Gastroesophageal sphincter (tissue), 4 donors: ENCODE measurements around the gene CATSPER4. TPM values are rescaled to one million over a fixed set of nuclear protein-coding genes. Genes with fewer than 3 reads are reported as not detected.

Experiments
- ATAC-seq: fragments of 150-250 bp; one replicate; pipeline ENCODE4 v1.9.1; 2016; ENCODE audit warnings: mild to moderate bottlenecking, moderate library complexity
- H3K27ac ChIP-seq, 4 donors: fragments of 200-600 bp; sonication (generic) in 3 of 4; 1 replicate in 3 of 4; 2 replicates in 1 of 4; pipeline ENCODE4 v1.5.1; 2016 to 2019
- H3K27me3 ChIP-seq: fragments of 200-600 bp; sonication (generic); one replicate; pipeline ENCODE4 v1.5.1; 2019
- H3K36me3 ChIP-seq, 2 donors: fragments of 200-600 bp; sonication (generic); one replicate each; pipeline ENCODE4 v1.5.1; 2019; ENCODE audit warnings: control low read depth in 1 of 2
- H3K4me1 ChIP-seq, 3 donors: fragments of 200-600 bp; sonication (generic); 1 replicate in 2 of 3; 2 replicates in 1 of 3; pipeline ENCODE4 v1.5.1; 2016 to 2019; ENCODE audit warnings: control low read depth in 2 of 3
- H3K4me3 ChIP-seq, 2 donors: fragments of 200-600 bp; sonication (generic); one replicate each; pipeline ENCODE4 v1.5.1; 2019; ENCODE audit warnings: mild to moderate bottlenecking in 1 of 2, moderate library complexity in 1 of 2
- H3K9me3 ChIP-seq, 3 donors: fragments of 200-600 bp; sonication (generic); one replicate each; pipeline ENCODE4 v1.5.1; 2017 to 2019; ENCODE audit warnings: control low read depth in 2 of 3
- EP300 ChIP-seq: sonication (generic); formaldehyde crosslinking; IDR thresholded peaks from one replicate; pipeline ENCODE4 v1.6.1; 2017; ENCODE audit warnings: antibody characterized with exemption, mild to moderate bottlenecking
- POLR2A ChIP-seq, 2 donors: fragments of 450-650 bp; IDR thresholded peaks; one replicate each; pipeline ENCODE4 v1.6.1; 2017; ENCODE audit warnings: antibody characterized with exemption in 2 of 2, mild to moderate bottlenecking in 2 of 2, moderate library complexity in 1 of 2
- POLR2AphosphoS5 ChIP-seq: sonication (generic); formaldehyde crosslinking; IDR thresholded peaks from one replicate; pipeline ENCODE4 v1.6.1; 2017; ENCODE audit warnings: antibody characterized with exemption
- WGBS, 2 donors: methylation state at CpG; one replicate each; pipeline ENCODE4 v1.1.5; 2018; ENCODE audit warnings: low coverage in 1 of 2; 5-methylcytosine and 5-hydroxymethylcytosine counted together
- total RNA-seq, 4 donors: library from RNA; depleted of rRNA; stranded (reverse); fragments of >200 nt; gene quantifications; one replicate each; pipeline ENCODE4 v1.1.0, GENCODE V29; 2016
- TF ChIP-seq, protein P1 (sequence below), 4 experiments: fragments of 200-600 bp in 2 of 4; fragments of 450-650 bp in 2 of 4; sonication (generic) in 1 of 4; IDR thresholded peaks; one replicate each; pipeline ENCODE4 v1.5.1; 2017 to 2019; ENCODE audit warnings: antibody characterized with exemption in 4 of 4, mild to moderate bottlenecking in 2 of 4, moderate library complexity in 2 of 4

The CATSPER4 gene
- total RNA-seq, 4 donors from 2014 or later = not detected

DNA sequence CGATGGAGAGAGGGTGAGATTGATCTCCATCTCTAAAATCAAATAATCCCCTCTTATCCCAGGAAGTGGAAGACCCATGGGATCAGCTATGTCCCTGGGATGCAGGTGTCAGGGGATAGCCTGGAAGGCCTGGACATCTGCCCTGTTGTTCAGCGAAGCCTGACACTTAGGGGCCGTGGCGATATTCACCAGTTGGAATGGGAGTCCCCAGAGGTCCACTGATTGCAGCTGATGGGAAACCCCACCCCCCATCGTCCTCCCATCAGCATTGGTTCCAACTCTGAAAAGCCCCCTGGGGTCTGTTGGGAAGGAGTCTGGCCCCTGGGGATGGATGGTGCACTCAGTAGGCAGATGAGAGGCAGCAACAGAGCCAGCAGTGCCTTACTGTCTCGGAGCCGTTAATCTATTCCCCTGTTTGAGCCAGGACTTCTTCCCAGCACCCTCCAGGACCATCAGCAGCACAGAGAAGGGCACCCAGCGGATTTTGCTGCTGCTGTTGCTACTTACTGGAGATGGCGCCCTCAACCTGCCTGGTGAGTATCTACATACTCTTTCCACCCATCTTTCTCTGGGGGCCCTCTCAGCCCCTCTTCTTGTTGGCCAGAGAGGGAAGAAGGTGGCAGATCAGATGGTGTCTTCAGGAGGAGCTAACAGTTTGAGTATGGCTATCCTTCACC lies 13.4 kb downstream of the CATSPER4 start:
- 67 to 80% methylated on average over 4 to 6 of the region's 9 CpGs for WGBS, 2 donors
- Histone ChIP-seq H3K27ac (no peak overlapping the region), H3K9me3 (no peaks in the 10 kb centered on the region), H3K4me3 (no peak overlapping the region), H3K36me3 (no peaks in the 10 kb centered on the region), H3K27me3 (peaks cover 31% of the 10 kb centered on the region), H3K4me1 (peaks cover 0 to 9% (median 0%) of the 10 kb centered on the region in 3 donors)
- TF ChIP-seq, protein P1, sequence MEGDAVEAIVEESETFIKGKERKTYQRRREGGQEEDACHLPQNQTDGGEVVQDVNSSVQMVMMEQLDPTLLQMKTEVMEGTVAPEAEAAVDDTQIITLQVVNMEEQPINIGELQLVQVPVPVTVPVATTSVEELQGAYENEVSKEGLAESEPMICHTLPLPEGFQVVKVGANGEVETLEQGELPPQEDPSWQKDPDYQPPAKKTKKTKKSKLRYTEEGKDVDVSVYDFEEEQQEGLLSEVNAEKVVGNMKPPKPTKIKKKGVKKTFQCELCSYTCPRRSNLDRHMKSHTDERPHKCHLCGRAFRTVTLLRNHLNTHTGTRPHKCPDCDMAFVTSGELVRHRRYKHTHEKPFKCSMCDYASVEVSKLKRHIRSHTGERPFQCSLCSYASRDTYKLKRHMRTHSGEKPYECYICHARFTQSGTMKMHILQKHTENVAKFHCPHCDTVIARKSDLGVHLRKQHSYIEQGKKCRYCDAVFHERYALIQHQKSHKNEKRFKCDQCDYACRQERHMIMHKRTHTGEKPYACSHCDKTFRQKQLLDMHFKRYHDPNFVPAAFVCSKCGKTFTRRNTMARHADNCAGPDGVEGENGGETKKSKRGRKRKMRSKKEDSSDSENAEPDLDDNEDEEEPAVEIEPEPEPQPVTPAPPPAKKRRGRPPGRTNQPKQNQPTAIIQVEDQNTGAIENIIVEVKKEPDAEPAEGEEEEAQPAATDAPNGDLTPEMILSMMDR (IDR thresholded peaks at IDR 0.05) = no peak
- TF ChIP-seq POLR2AphosphoS5 (no peak), POLR2A (IDR thresholded peaks at IDR 0.05) (no peak), EP300 (no peak)
- no peak for ATAC-seq

DNA sequence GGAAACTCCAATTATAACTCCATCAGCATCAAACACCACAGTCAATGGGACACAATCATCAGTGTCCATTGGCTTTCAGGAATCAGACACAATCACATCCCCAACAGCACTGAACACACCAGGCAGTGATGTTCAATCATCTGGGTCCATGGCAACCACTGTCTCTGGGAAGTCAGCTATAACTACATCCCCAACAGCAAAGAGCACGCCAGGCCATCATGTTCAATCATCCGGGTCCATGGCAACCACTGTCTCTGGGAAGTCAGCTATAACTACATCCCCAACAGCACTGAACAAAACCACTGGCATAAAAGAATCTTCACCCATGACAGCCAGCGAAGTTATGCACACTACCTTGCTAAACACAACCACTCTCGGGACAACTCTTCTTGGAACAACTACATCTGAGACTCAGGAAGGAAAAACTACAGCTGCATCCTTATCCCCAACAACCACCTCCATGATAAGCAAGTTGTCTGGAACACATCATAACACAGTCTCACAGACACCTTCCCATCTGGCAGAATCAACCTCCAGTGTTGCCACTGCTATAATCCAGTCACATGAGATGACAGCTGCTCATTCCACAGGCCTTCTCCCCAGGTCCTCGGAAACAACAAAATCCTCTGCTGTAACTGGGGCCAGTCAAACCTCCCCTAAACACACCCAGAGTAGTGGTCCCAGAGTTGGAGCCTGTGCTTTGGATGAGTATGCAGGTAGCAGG lies 19.9 kb downstream of the CATSPER4 start:
- TF ChIP-seq, protein P1 (IDR thresholded peaks at IDR 0.05) = no peak
- TF ChIP-seq POLR2AphosphoS5 = no peak
- TF ChIP-seq EP300 = no peak
- TF ChIP-seq POLR2A (IDR thresholded peaks at IDR 0.05) = no peak
- no peak overlapping the region for H3K4me3 ChIP-seq

DNA sequence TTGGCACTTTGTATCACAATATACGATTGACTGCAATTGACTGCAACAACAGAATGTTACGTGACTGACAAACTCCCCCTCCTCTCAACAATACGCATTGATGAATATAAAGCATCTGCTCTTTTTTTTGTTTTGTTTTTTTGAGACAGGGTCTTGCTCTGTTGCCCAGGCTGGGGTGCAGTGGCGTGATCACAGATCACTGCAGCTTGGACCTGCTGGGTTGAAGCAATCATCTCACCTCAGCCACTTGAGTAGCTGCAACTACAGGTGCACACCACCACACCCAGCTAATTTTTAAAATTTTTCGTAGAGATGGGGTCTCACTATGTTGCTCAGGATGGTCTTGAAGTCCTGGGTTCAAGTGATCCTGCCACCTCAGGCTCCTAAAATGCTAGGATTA lies 22.3 kb downstream of the CATSPER4 start:
- no peak for TF ChIP-seq POLR2AphosphoS5
- TF ChIP-seq EP300 = no peak
- TF ChIP-seq, protein P1 (IDR thresholded peaks at IDR 0.05) = no peak
- no peak for TF ChIP-seq POLR2A (IDR thresholded peaks at IDR 0.05)
- Histone ChIP-seq H3K4me1 (no peaks in the 10 kb centered on the region), H3K27ac (no peak overlapping the region), H3K36me3 (no peaks in the 10 kb centered on the region), H3K27me3 (no peaks in the 10 kb centered on the region), H3K4me3 (no peak overlapping the region), H3K9me3 (no peaks in the 10 kb centered on the region)
- WGBS, 2 donors = 69 to 94% methylated on average over 3 to 5 of the region's 5 CpGs
- ATAC-seq = no peak

More for the DNA sequence above, 19.9 kb downstream of the CATSPER4 start:
- 59 to 75% methylated on average over 1 to 3 of the region's 5 CpGs for WGBS, 2 donors
- H3K9me3 ChIP-seq = no peaks in the 10 kb centered on the region
- no peaks in the 10 kb centered on the region for H3K4me1 ChIP-seq
- no peak overlapping the region for H3K27ac ChIP-seq
- no peaks in the 10 kb centered on the region for H3K27me3 ChIP-seq
- ATAC-seq = no peak
- no peaks in the 10 kb centered on the region for H3K36me3 ChIP-seq

DNA sequence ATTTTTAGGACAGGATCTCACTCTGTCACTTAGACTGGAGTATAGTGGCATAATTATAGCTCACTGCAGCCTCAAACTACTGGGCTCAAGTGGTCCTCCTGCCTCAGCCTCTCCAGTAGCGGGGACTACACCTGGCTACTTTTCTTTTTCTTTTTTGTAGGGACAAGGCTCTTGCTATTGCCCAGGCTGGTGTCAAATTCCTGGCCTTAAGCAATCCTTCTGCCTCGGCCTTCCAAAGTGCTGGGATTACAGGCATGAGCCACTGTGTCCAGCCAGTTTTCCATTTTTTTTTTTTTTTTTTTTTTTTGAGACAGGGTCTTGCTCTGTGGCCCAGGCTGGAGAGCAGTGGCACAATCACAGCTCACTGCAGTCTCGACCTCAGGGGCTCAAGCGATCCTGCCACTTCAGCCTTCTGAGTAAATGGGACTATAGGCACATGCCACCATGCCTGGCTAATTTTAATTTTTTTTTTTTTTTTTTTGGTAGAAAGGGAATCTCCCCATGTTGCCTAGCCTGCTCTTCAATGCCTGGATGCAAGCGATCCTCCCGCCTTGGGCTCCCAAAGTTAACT lies 23.0 kb downstream of the CATSPER4 start:
- H3K27me3 ChIP-seq = peaks cover 3% of the 10 kb centered on the region
- no peak overlapping the region for H3K27ac ChIP-seq
- no peak overlapping the region for H3K4me3 ChIP-seq
- H3K4me1 ChIP-seq = no peaks in the 10 kb centered on the region
- no peak for TF ChIP-seq EP300
- no peaks in the 10 kb centered on the region for H3K9me3 ChIP-seq
- WGBS, 2 donors = 52 to 75% methylated on average over 2 to 4 of the region's 6 CpGs
- no peak for ATAC-seq
- no peaks in the 10 kb centered on the region for H3K36me3 ChIP-seq

DNA sequence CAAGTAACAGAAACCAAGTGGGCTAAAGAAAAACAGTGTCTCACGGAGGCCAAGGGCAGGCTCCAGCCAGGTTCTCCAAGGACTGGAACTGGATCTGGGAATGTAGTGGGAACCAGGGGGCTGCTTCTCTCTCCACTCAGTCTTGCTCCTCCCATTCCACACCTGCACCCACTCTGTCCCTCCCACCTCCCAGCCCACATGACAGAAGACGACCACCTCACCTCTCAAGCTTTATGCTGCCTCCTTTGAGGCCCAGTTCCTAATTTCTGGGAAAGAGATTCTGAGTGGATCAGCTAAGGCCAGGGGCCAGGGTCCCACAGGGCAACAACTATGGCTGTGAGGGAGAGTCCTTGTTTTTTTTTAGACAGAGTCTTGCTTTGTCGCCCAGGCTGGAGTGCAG lies 24.8 kb downstream of the CATSPER4 start:
- Histone ChIP-seq H3K4me3 (no peak overlapping the region), H3K27me3 (peaks cover 17% of the 10 kb centered on the region), H3K27ac (no peak overlapping the region), H3K9me3 (no peaks in the 10 kb centered on the region), H3K36me3 (no peaks in the 10 kb centered on the region), H3K4me1 (no peaks in the 10 kb centered on the region)
- no peak for ATAC-seq
- TF ChIP-seq POLR2A (IDR thresholded peaks at IDR 0.05) = no peak
- 0% methylated on average over 1 of the region's 3 CpGs; no CpG with 5 or more reads in 1 of the 2 donors for WGBS, 2 donors
